ENCODE results near the gene PTPRD.

GRCh38 chr9:8632493-8632892, 1980.3 kb downstream of the PTPRD start:
- TF ChIP-seq ZNF274 (IDR thresholded peaks at IDR 0.05; ENCODE audit: low read depth, low read length) (no peak), SUZ12 (IDR thresholded peaks at IDR 0.05; ENCODE audit: extremely low read depth, insufficient read depth, insufficient read length) (no peak)
